IMR-90 (cell line): Measurements from ENCODE around the gene CYP39A1. TPM values are rescaled to one million over a fixed set of nuclear protein-coding genes. Genes with fewer than 3 reads are reported as not detected.

ENCODE experiments used
- ATAC-seq: fragments of 200-7000 bp; cut with Tn5 transposase; 2 replicates; pipeline ENCODE4 v1.9.1; 2020; ENCODE audit warnings: low read depth, mild to moderate bottlenecking, moderate library complexity
- BruUV-seq: library from RNA; stranded (reverse); fragments of 400-500 nt; replicated peaks from 2 replicates; lab custom pipeline; 2021; lab: Mats Ljungman, UMichigan
- CTCF ChIA-PET: fragments of 300-600 bp; formaldehyde crosslinking; extraction: SDS; loops from one replicate; lab custom pipeline; 2021; ENCODE audit warnings: antibody characterized with exemption; lab: Yijun Ruan, JAX
- POLR2A ChIA-PET: fragments of 300-600 bp; sonication (Branson Sonifier 250); formaldehyde crosslinking; loops from one replicate; lab custom pipeline; 2022; ENCODE audit warnings: antibody characterized with exemption; ENCODE audit not compliant: unreplicated experiment; lab: Charles Lee
- DNase-seq: peaks from one replicate; pipeline ENCODE4 v3.0.0; 2013
- H2AFZ ChIP-seq: replicated peaks from 2 replicates; pipeline ENCODE3; 2013; ENCODE audit warnings: low read length, mild to moderate bottlenecking; ENCODE audit not compliant: poor library complexity
- H2AK5ac ChIP-seq: 2 replicates; pipeline ENCODE4 v1.6.1; 2013; ENCODE audit warnings: low read depth, low read length, inconsistent platforms
- H2AK9ac ChIP-seq: replicated peaks from 2 replicates; pipeline ENCODE3; 2013; ENCODE audit warnings: mild to moderate bottlenecking, low read depth, low read length, moderate library complexity; ENCODE audit not compliant: poor library complexity
- H2BK120ac ChIP-seq: 2 replicates; pipeline ENCODE4 v1.6.1; 2013; ENCODE audit warnings: low read depth, low read length, inconsistent platforms
- H2BK15ac ChIP-seq: 3 replicates; pipeline ENCODE4 v1.6.1; 2013; ENCODE audit warnings: low read depth, low read length, inconsistent platforms
- H2BK20ac ChIP-seq: 2 replicates; pipeline ENCODE4 v1.6.1; 2013; ENCODE audit warnings: low read depth, mild to moderate bottlenecking, inconsistent platforms, low read length, moderate library complexity
- H2BK5ac ChIP-seq: 2 replicates; pipeline ENCODE4 v1.6.1; 2013; ENCODE audit warnings: mild to moderate bottlenecking, low read depth, low read length, inconsistent platforms; ENCODE audit not compliant: poor library complexity, severe bottlenecking
- H3K14ac ChIP-seq: replicated peaks from 2 replicates; pipeline ENCODE4 v1.6.1; 2013; ENCODE audit warnings: low read depth, low read length, inconsistent platforms
- H3K18ac ChIP-seq: 2 replicates; pipeline ENCODE4 v1.6.1; 2013; ENCODE audit warnings: low read depth, low read length, control low read depth
- H3K23ac ChIP-seq: 2 replicates; pipeline ENCODE4 v1.6.1; 2013; ENCODE audit warnings: low read depth, low read length, inconsistent platforms
- H3K27ac ChIP-seq: 2 replicates; pipeline ENCODE4 v1.5.1; 2013; ENCODE audit warnings: mild to moderate bottlenecking, control low read depth, low read length; ENCODE audit not compliant: insufficient read depth
- H3K27me3 ChIP-seq: 2 replicates; pipeline ENCODE4 v1.6.1; 2013; ENCODE audit warnings: low read length; ENCODE audit not compliant: control insufficient read depth, insufficient read depth
- H3K36me3 ChIP-seq: 2 replicates; pipeline ENCODE4 v1.6.1; 2013; ENCODE audit warnings: low read length, mixed read lengths; ENCODE audit not compliant: control insufficient read depth, insufficient read depth
- H3K4ac ChIP-seq: 2 replicates; pipeline ENCODE4 v1.6.1; 2013; ENCODE audit warnings: low read depth, low read length, inconsistent platforms
- H3K4me1 ChIP-seq: 2 replicates; pipeline ENCODE4 v1.6.1; 2013; ENCODE audit warnings: low read length, mixed read lengths; ENCODE audit not compliant: control insufficient read depth, insufficient read depth
- H3K4me2 ChIP-seq: 2 replicates; pipeline ENCODE4 v1.6.1; 2013; ENCODE audit warnings: low read depth, mild to moderate bottlenecking, control low read depth, low read length, moderate library complexity
- H3K4me3 ChIP-seq: 2 replicates; pipeline ENCODE4 v1.5.1; 2013; ENCODE audit warnings: low read depth, mild to moderate bottlenecking, control low read depth, low read length, moderate library complexity; ENCODE audit not compliant: insufficient read depth
- H3K56ac ChIP-seq: 2 replicates; pipeline ENCODE4 v1.6.1; 2013; ENCODE audit warnings: low read length, inconsistent platforms; ENCODE audit not compliant: insufficient read depth; ENCODE audit errors: extremely low read depth
- H3K79me1 ChIP-seq, 2 experiments: 2 replicates each; pipeline ENCODE4 v1.6.1; 2013; ENCODE audit warnings: low read length in 2 of 2, inconsistent platforms in 1 of 2, low read depth in 1 of 2
- H3K9ac ChIP-seq: 2 replicates; pipeline ENCODE4 v1.6.1; 2013; ENCODE audit warnings: low read depth, low read length, control low read depth
- H3K9me1 ChIP-seq: 2 replicates; pipeline ENCODE4 v1.6.1; 2013; ENCODE audit warnings: low read length, inconsistent platforms; ENCODE audit not compliant: insufficient read depth
- H3K9me3 ChIP-seq: 2 replicates; pipeline ENCODE4 v1.6.1; 2013; ENCODE audit warnings: low read length; ENCODE audit not compliant: control insufficient read depth, insufficient read depth
- H4K20me1 ChIP-seq: 2 replicates; pipeline ENCODE4 v1.6.1; 2013; ENCODE audit warnings: low read length, inconsistent platforms; ENCODE audit not compliant: insufficient read depth
- H4K5ac ChIP-seq: 2 replicates; pipeline ENCODE4 v1.6.1; 2013; ENCODE audit warnings: mild to moderate bottlenecking, low read depth, low read length, control low read depth
- H4K8ac ChIP-seq, 2 experiments: 2 replicates each; pipeline ENCODE4 v1.6.1; 2013; ENCODE audit warnings: low read depth in 2 of 2, low read length in 2 of 2, control low read depth in 1 of 2, inconsistent platforms in 1 of 2
- H4K91ac ChIP-seq: 2 replicates; pipeline ENCODE4 v1.6.1; 2013; ENCODE audit warnings: low read depth, low read length, inconsistent platforms; ENCODE audit not compliant: insufficient read depth
- BHLHE40 ChIP-seq: fragments of 150-350 bp; IDR thresholded peaks from 2 replicates; pipeline ENCODE4 v1.6.1; 2016; ENCODE audit warnings: mild to moderate bottlenecking, low read depth, low read length
- CEBPB ChIP-seq: IDR thresholded peaks from 2 replicates; pipeline ENCODE4 v1.6.1; 2012; ENCODE audit warnings: low read depth, low read length, improper control_type of control experiment
- CHD1 ChIP-seq: IDR thresholded peaks from 2 replicates; pipeline ENCODE4 v1.6.1; 2012; ENCODE audit warnings: low read depth, low read length, improper control_type of control experiment
- CTCF ChIP-seq: conservative IDR thresholded peaks from 2 replicates; pipeline ENCODE4 v1.5.1; 2012; ENCODE audit warnings: mild to moderate bottlenecking, low read depth, low read length, improper control_type of control experiment
- FOS ChIP-seq: fragments of 150-350 bp; IDR thresholded peaks from 2 replicates; pipeline ENCODE4 v1.6.1; 2016; ENCODE audit warnings: low read depth, low read length
- MAFK ChIP-seq: IDR thresholded peaks from 2 replicates; pipeline ENCODE4 v1.6.1; 2012; ENCODE audit warnings: low read depth, low read length, improper control_type of control experiment
- MAZ ChIP-seq: IDR thresholded peaks from 2 replicates; pipeline ENCODE4 v1.6.1; 2012; ENCODE audit warnings: low read depth, mild to moderate bottlenecking, low read length, improper control_type of control experiment, moderate library complexity, borderline replicate concordance
- MXI1 ChIP-seq: IDR thresholded peaks from 2 replicates; pipeline ENCODE4 v1.6.1; 2012; ENCODE audit warnings: low read depth, mild to moderate bottlenecking, low read length, moderate library complexity, borderline replicate concordance
- NFE2L2 ChIP-seq: fragments of 150-350 bp; IDR thresholded peaks from 2 replicates; pipeline ENCODE4 v1.6.1; 2016; ENCODE audit warnings: low read depth, mild to moderate bottlenecking, low read length
- POLR2A ChIP-seq: IDR thresholded peaks from 2 replicates; pipeline ENCODE4 v1.6.1; 2012; ENCODE audit warnings: mild to moderate bottlenecking, low read depth, low read length
- RAD21 ChIP-seq: IDR thresholded peaks from 2 replicates; pipeline ENCODE4 v1.6.1; 2012; ENCODE audit warnings: low read length, improper control_type of control experiment
- RCOR1 ChIP-seq: IDR thresholded peaks from 2 replicates; pipeline ENCODE4 v1.6.1; 2012; ENCODE audit warnings: mild to moderate bottlenecking, low read length, improper control_type of control experiment; ENCODE audit not compliant: insufficient replicate concordance
- RFX5 ChIP-seq: IDR thresholded peaks from 2 replicates; pipeline ENCODE4 v1.8.0; 2012; ENCODE audit warnings: low read depth, mild to moderate bottlenecking, low read length, moderate library complexity
- SMC3 ChIP-seq: fragments of 150-350 bp; IDR thresholded peaks from 2 replicates; pipeline ENCODE4 v1.6.1; 2016; ENCODE audit warnings: low read depth, mild to moderate bottlenecking, antibody characterized with exemption, low read length, moderate library complexity
- WGBS, 2 experiments: methylation state at CpG; one replicate each; pipeline versions ENCODE4 v1.1.5 to v1.1.7; 2013; ENCODE audit warnings: missing lambda C conversion rate in 2 of 2; ENCODE audit not compliant: insufficient read length in 1 of 2; ENCODE audit errors: extremely low coverage in 2 of 2; 5-methylcytosine and 5-hydroxymethylcytosine counted together
- dilution Hi-C: fragments of 300-500 bp; cut with HindIII; formaldehyde crosslinking; loops from one replicate; pipeline ENCODE4 v1.14.3; 2018; ENCODE audit warnings: low sequenced_read_pairs; ENCODE audit not compliant: unreplicated experiment
- in situ Hi-C: fragments of 300-500 bp; cut with MboI; formaldehyde crosslinking; loops from 3 replicates; pipeline ENCODE4 v1.14.3; 2019; ENCODE audit warnings: low sequenced_read_pairs, inconsistent platforms, mixed read lengths
- intact Hi-C: fragments of 100-400 bp; cut with micrococcal nuclease; formaldehyde crosslinking; loops from 2 replicates; pipeline ENCODE4 v1.10.0; 2022
- polyA plus RNA-seq, 3 experiments: library from polyadenylated mRNA; depleted of rRNA; stranded (reverse); fragments of >200 nt; gene quantifications; 2 replicates each; pipeline ENCODE4 v1.2.3, GENCODE V29; 2012; ENCODE audit warnings: low replicate concordance in 1 of 3
- total RNA-seq: library from RNA; depleted of rRNA; stranded (reverse); fragments of >200 nt; gene quantifications from 2 replicates; pipeline ENCODE4 v1.2.3, GENCODE V29; 2012
- TF ChIP-seq, protein P1 (sequence below): fragments of 150-350 bp; IDR thresholded peaks from 2 replicates; pipeline ENCODE4 v1.6.1; 2016; ENCODE audit warnings: low read depth, mild to moderate bottlenecking, low read length, moderate library complexity, borderline replicate concordance
- TF ChIP-seq, protein P2 (sequence below): fragments of 150-350 bp; IDR thresholded peaks from 2 replicates; pipeline ENCODE4 v1.6.1; 2017; ENCODE audit warnings: mild to moderate bottlenecking, antibody characterized with exemption, low read length, low read depth

CYP39A1 gene
- total and polyA plus RNA-seq, 2 of the 4 experiments (the other 2 are of a cell fraction), result 0.03 TPM; not detected in 1

DNA sequence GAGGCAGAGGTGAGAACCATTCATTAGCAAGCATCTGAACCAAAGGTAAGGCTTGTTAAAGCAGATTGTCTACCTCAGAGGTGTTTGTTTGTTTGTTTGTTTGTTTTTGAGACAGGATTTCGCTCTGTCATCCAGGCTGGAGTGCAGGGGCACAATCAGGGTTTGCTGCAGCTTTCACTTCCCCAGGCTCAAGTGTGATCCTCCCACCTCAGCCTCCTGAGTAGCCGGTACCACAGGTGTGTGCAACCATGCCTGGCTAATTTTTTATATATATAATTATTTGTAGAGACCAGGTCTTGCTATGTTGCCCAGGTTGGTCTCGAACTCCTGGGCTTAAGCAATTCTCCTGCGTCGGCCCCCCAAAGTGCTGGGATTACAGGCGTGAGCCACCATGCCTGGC lies 17.2 kb downstream of the CYP39A1 start:
- Histone ChIP-seq H3K9me1 (no peaks in the 10 kb centered on the region), H3K56ac (no peak overlapping the region), H3K4me3 (no peak overlapping the region), H2BK5ac (no peak overlapping the region), H3K9ac (no peak overlapping the region), H3K18ac (no peak overlapping the region), H2AK5ac (no peak overlapping the region), H3K23ac (no peak overlapping the region), H3K27ac (no peak overlapping the region), H4K20me1 (no peaks in the 10 kb centered on the region), H3K27me3 (no peaks in the 10 kb centered on the region), H3K9me3 (no peaks in the 10 kb centered on the region), H2BK20ac (no peak overlapping the region), H3K4ac (no peak overlapping the region), H4K8ac (no peak overlapping the region), H2AFZ (no peak overlapping the region), H3K4me2 (no peak overlapping the region), H3K36me3 (no peaks in the 10 kb centered on the region), H4K5ac (no peak overlapping the region), H3K14ac (no peak overlapping the region), H2BK120ac (no peak overlapping the region), H4K91ac (no peak overlapping the region), H3K79me1 (no peaks in the 10 kb centered on the region), H2BK15ac (no peak overlapping the region), H3K4me1 (peaks cover 2% of the 10 kb centered on the region; the same call in 1 of the 2 replicates), H2AK9ac (no peak overlapping the region)
- no peak for ATAC-seq
- dilution Hi-C loops, result no loop called here
- TF ChIP-seq FOS (no peak), CEBPB (no peak), NFE2L2 (no peak), POLR2A (no peak), MAFK (no peak), MAZ (no peak), CTCF (no peak), BHLHE40 (no peak), CHD1 (no peak), MXI1 (no peak), SMC3 (no peak), RCOR1 (no peak), RFX5 (no peak), RAD21 (no peak)
- TF ChIP-seq, protein P1, sequence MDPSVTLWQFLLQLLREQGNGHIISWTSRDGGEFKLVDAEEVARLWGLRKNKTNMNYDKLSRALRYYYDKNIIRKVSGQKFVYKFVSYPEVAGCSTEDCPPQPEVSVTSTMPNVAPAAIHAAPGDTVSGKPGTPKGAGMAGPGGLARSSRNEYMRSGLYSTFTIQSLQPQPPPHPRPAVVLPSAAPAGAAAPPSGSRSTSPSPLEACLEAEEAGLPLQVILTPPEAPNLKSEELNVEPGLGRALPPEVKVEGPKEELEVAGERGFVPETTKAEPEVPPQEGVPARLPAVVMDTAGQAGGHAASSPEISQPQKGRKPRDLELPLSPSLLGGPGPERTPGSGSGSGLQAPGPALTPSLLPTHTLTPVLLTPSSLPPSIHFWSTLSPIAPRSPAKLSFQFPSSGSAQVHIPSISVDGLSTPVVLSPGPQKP, result no peak
- TF ChIP-seq, protein P2, sequence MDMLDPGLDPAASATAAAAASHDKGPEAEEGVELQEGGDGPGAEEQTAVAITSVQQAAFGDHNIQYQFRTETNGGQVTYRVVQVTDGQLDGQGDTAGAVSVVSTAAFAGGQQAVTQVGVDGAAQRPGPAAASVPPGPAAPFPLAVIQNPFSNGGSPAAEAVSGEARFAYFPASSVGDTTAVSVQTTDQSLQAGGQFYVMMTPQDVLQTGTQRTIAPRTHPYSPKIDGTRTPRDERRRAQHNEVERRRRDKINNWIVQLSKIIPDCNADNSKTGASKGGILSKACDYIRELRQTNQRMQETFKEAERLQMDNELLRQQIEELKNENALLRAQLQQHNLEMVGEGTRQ, result no peak
- ChIA-PET POLR2A (no interaction called here), CTCF (no interaction called here)
- DNase-seq, result no peak
- BruUV-seq, result no TSS peak
- intact Hi-C loops, result no loop called here
- 80% methylated on average over 2 of the region's 6 CpGs; no CpG with 5 or more reads in 1 of the 2 experiments for WGBS, 2 experiments
- in situ Hi-C loops, result no loop called here
